Measurements from ENCODE around the gene GALNTL6. TPM values are rescaled to one million over a fixed set of nuclear protein-coding genes. Genes with fewer than 3 reads are reported as not detected.

GALNTL6 gene
- total and polyA plus RNA-seq, 2 donors from 2014 or later = 0.60 TPM; not detected in 1

DNA sequence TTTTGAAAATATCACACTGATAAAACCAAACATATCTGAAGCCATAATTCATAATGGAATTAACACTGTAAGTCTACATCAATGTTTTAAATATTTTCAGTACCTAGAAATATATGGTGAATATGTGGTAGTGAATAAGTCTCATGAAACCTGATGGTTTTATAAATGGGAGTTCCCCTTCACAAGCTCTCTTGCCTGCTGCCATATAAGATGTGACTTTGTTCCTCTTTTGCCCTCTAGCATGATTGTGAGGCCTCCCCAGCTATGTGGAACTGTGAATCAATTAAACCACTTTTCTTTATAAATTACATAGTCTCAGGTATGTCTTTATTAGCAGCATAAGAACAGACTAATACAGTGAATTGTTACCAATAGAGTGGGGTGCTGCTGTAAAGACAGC, 818.6 kb downstream of the GALNTL6 start:
- Histone ChIP-seq H3K27ac (ENCODE audit: low read depth in 2 of 2, low read length in 2 of 2) (no peak overlapping the region), H3K36me3 (ENCODE audit: control insufficient read depth in 2 of 3, insufficient read depth in 3 of 3, low read length in 3 of 3) (no peaks in the 10 kb centered on the region), H3K9me3 (ENCODE audit: control insufficient read depth in 2 of 3, insufficient read depth in 1 of 3, low read length in 3 of 3) (no peaks in the 10 kb centered on the region), H3K27me3 (ENCODE audit: control insufficient read depth, insufficient read depth, low read length) (no peaks in the 10 kb centered on the region), H3K4me1 (ENCODE audit: control insufficient read depth in 2 of 3, insufficient read depth in 2 of 3, low read depth in 1 of 3, low read length in 3 of 3) (no peaks in the 10 kb centered on the region), H3K9ac (ENCODE audit: low read length in 3 of 3) (no peak overlapping the region), H3K4me3 (ENCODE audit: low read length in 3 of 3) (no peak overlapping the region)
- no peak for DNase-seq
- FAIRE-seq = no peak
- intact Hi-C loops (cut with DNase I) = no loop called here
- TF ChIP-seq, protein P1, sequence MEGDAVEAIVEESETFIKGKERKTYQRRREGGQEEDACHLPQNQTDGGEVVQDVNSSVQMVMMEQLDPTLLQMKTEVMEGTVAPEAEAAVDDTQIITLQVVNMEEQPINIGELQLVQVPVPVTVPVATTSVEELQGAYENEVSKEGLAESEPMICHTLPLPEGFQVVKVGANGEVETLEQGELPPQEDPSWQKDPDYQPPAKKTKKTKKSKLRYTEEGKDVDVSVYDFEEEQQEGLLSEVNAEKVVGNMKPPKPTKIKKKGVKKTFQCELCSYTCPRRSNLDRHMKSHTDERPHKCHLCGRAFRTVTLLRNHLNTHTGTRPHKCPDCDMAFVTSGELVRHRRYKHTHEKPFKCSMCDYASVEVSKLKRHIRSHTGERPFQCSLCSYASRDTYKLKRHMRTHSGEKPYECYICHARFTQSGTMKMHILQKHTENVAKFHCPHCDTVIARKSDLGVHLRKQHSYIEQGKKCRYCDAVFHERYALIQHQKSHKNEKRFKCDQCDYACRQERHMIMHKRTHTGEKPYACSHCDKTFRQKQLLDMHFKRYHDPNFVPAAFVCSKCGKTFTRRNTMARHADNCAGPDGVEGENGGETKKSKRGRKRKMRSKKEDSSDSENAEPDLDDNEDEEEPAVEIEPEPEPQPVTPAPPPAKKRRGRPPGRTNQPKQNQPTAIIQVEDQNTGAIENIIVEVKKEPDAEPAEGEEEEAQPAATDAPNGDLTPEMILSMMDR (IDR thresholded peaks at IDR 0.05; ENCODE audit: borderline replicate concordance, extremely low read depth, insufficient read depth) = no peak

DNA sequence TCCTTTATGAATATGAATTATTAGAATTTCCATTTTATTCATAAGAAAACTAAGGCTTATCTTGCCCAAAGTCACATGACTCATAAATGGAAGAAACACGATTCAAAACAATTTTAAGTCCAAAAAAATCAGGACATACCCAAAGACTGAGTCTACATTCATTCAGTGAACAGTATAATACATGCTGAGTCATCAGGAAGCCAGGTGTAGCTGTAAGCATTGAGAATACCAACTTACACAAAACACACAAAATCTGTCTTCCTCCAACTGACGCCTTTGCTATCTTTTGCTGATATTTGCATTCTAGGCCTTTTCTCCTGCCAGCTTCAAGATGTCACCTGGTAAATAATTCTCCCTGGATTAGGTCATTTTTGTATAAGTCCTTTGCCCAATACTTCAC, 835.3 kb downstream of the GALNTL6 start:
- intact Hi-C loops (cut with DNase I) = no loop called here
- Histone ChIP-seq H3K9me3 (ENCODE audit: control insufficient read depth in 2 of 3, insufficient read depth in 1 of 3, low read length in 3 of 3) (no peaks in the 10 kb centered on the region), H3K4me3 (ENCODE audit: low read length in 3 of 3) (no peak overlapping the region), H3K36me3 (ENCODE audit: control insufficient read depth in 2 of 3, insufficient read depth in 3 of 3, low read length in 3 of 3) (no peaks in the 10 kb centered on the region), H3K27ac (ENCODE audit: low read depth in 2 of 2, low read length in 2 of 2) (no peak overlapping the region), H3K4me1 (ENCODE audit: control insufficient read depth in 2 of 3, insufficient read depth in 2 of 3, low read depth in 1 of 3, low read length in 3 of 3) (no peaks in the 10 kb centered on the region), H3K9ac (ENCODE audit: low read length in 3 of 3) (no peak overlapping the region), H3K27me3 (ENCODE audit: control insufficient read depth, insufficient read depth, low read length) (no peaks in the 10 kb centered on the region)
- DNase-seq (no peak), FAIRE-seq (no peak)
- TF ChIP-seq, protein P1 (IDR thresholded peaks at IDR 0.05; ENCODE audit: borderline replicate concordance, extremely low read depth, insufficient read depth) = no peak

DNA sequence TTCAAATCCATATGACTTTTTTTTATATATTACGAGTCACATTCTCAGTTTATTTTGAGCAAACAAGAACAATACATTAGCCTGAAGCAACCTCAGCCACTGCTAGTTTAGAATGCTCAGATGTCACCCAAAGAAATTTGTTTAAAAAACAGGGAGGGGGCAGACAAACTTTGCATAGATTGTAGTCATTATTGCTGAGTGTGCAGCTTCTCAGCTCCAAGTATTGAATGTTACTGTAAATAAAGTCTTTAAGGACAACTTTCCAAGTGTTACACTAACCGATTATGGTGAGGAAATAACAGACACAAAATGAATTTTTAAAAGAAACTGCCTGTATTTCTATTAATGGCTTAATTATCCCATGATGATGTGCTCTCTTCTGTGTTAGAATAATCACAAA, 835.9 kb downstream of the GALNTL6 start:
- H3K4me3 ChIP-seq (ENCODE audit: low read length in 3 of 3) = no peak overlapping the region
- no peaks in the 10 kb centered on the region for H3K27me3 ChIP-seq (ENCODE audit: control insufficient read depth, insufficient read depth, low read length)
- no peaks in the 10 kb centered on the region for H3K4me1 ChIP-seq (ENCODE audit: control insufficient read depth in 2 of 3, insufficient read depth in 2 of 3, low read depth in 1 of 3, low read length in 3 of 3)
- no peak overlapping the region for H3K27ac ChIP-seq (ENCODE audit: low read depth in 2 of 2, low read length in 2 of 2)
- DNase-seq (no peak), FAIRE-seq (no peak)
- no peaks in the 10 kb centered on the region for H3K36me3 ChIP-seq (ENCODE audit: control insufficient read depth in 2 of 3, insufficient read depth in 3 of 3, low read length in 3 of 3)
- intact Hi-C loops (cut with DNase I) = no loop called here
- H3K9ac ChIP-seq (ENCODE audit: low read length in 3 of 3) = no peak overlapping the region
- TF ChIP-seq, protein P1 (IDR thresholded peaks at IDR 0.05; ENCODE audit: borderline replicate concordance, extremely low read depth, insufficient read depth) = no peak
- H3K9me3 ChIP-seq (ENCODE audit: control insufficient read depth in 2 of 3, insufficient read depth in 1 of 3, low read length in 3 of 3) = no peaks in the 10 kb centered on the region

Measured in kidney (tissue), 14 donors.